ENCODE measurements around the gene MAPRE2. TPM values are rescaled to one million over a fixed set of nuclear protein-coding genes. Genes with fewer than 3 reads are reported as not detected.

Gene MAPRE2
- polyA plus RNA-seq (ENCODE audit: insufficient read depth in 1 of 5, insufficient read length in 5 of 5, low replicate concordance in 1 of 5): 10 to 100 TPM; 38.4 to 53.1 (median 51.1) TPM
- long read RNA-seq, donor 1, full-length matches to known transcripts: 21 of 21 reads
- long read RNA-seq, donor 1, partial matches to known transcripts: 0 of 21 reads
- long read RNA-seq, donor 1, other reads (novel, unspliced or antisense): 0 of 21 reads
- long read RNA-seq, donor 2, full-length matches to known transcripts: 9 of 9 reads
- long read RNA-seq, donor 2, partial matches to known transcripts: 0 of 9 reads
- long read RNA-seq, donor 2, other reads (novel, unspliced or antisense): 0 of 9 reads
- long read RNA-seq, donor 3, full-length matches to known transcripts: 10 of 16 reads
- long read RNA-seq, donor 3, partial matches to known transcripts: 6 of 16 reads
- long read RNA-seq, donor 3, other reads (novel, unspliced or antisense): 0 of 16 reads
- long read RNA-seq, donor 4, full-length matches to known transcripts: 8 of 17 reads
- long read RNA-seq, donor 4, partial matches to known transcripts: 9 of 17 reads
- long read RNA-seq, donor 4, other reads (novel, unspliced or antisense): 0 of 17 reads
- long read RNA-seq, donor 5, full-length matches to known transcripts: 15 of 21 reads
- long read RNA-seq, donor 5, partial matches to known transcripts: 6 of 21 reads
- long read RNA-seq, donor 5, other reads (novel, unspliced or antisense): 0 of 21 reads
- long read RNA-seq, donor 6, full-length matches to known transcripts: 21 of 21 reads
- long read RNA-seq, donor 6, partial matches to known transcripts: 0 of 21 reads
- long read RNA-seq, donor 6, other reads (novel, unspliced or antisense): 0 of 21 reads
- long read RNA-seq, donor 7, full-length matches to known transcripts: 17 of 17 reads
- long read RNA-seq, donor 7, partial matches to known transcripts: 0 of 17 reads
- long read RNA-seq, donor 7, other reads (novel, unspliced or antisense): 0 of 17 reads
- long read RNA-seq, donor 8, full-length matches to known transcripts: 3 of 3 reads
- long read RNA-seq, donor 8, partial matches to known transcripts: 0 of 3 reads
- long read RNA-seq, donor 8, other reads (novel, unspliced or antisense): 0 of 3 reads

DNA sequence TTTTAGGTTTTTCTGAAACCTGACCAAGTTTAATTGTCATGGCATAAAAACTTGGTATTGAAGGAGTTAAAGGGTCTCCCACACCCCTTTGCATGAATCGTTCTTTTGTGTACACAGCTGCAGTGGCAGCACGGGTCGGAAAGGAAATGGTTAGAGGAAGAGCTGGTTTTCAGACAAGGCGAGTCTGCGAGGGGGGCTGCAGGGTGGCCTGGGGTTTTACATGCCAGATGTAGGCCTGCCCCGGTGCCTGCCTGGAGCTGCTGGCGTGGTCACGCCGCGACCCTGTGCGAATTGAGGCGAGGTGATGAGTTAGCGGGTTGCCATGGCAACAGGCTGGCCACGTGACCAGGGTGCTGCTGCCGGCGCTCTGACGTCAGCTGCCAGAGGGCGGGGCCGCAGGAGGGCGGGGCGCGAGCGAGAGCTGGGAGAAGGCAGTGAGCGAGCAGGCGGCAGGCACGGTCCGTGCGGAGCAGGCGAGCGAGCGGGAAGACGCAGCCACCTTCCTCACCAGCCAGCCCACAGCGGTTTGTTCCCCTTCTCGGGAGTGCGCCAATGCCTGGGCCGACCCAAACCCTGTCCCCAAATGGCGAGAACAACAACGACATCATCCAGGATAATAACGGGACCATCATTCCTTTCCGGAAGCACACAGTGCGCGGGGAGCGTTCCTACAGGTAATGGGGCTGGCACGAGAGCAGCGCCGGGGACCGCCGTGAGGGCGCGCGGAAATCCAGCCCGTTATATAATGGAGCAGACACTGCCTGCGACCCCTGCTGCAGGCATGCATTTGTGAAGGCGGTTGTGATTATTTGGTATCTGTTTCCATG lies at the start of gene MAPRE2:
Gene MAPRE2, plus strand, starts transcription at position 426 of the 827 bp plus-strand sequence. Its CDS starts 127 bp downstream, at position 553.
- DNase-seq: peak; percentile 98 to 99

- DNase-seq: no peak
Observed at GRCh38 chr18:34991561-34991960, 49.7 kb upstream of the MAPRE2 start.

DNA sequence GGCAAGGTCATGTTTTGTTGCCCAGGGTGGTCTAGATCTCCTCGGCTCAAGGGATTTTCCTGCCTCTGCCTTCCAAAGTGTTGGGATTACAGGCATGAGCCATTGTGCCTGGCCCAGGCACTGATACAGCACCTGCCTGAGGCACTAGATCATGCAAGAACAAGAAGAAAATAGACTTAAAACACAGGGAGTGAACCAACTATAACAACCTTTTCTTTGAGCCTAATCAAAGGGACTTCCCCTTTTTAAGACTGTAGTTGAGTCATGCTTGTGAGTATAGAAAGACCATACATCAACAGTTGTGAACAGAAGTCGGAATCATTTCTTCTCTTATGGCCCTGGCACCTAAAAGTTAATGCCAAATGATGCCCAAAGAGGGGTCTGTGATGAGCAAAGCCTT lies 47.9 kb upstream of the MAPRE2 start:
- DNase-seq: no peak

- no peak for DNase-seq
Observed at GRCh38 chr18:34995746-34996145, 45.5 kb upstream of the MAPRE2 start.

GRCh38 chr18:34998661-34999060 lies 42.6 kb upstream of the MAPRE2 start:
- DNase-seq: no peak

GRCh38 chr18:34999756-35000289 lies 41.4 kb upstream of the MAPRE2 start:
- no peak for DNase-seq

GRCh38 chr18:35000457-35000856 lies 40.8 kb upstream of the MAPRE2 start:
- no peak for DNase-seq

DNA sequence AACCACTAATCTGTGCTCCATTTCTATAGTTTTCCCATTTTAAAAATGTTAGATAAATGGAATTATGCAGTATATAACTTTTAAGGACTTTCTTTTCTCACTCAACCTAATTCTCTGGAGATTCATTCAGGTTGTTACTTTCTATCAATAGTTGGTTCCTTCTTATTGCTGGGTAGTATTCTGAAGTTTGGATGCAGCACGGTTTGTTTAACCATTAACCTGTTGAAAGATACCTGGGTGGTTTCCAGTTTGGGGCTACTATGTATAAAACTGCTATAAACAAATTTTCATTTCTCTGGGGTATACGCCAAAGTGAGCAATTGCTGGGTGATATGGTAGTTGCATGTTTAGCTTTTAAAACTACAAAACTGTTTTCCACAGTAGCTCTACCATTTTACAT lies 39.1 kb upstream of the MAPRE2 start:
- no peak for DNase-seq

DNA sequence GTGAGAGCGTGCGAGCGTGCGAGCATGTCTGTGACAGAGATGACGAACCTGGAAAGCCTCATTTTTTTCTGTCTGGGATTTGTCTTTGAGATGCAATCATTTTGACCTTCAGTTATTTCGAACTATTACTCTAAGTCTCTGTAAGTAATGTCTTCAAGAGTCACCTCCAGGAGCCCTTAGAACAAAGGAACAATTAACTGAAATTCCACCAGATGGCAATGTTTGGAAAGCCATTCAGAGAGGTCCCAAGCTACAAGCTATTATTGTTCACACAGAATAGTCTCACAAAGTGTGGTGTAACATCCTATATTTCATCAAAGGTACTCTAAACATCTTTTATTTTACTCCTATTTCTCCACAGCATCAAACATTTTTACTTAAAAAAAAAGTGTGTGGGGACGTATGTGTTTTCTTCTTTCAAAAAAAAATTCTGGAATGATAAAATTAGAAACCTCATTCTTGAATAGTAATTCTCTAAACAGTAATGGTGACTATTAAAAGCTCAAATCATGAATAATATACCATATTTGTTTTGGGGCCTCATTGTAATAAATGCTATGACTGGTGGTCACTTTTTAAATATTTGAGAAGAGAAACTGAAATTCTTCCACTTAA lies 35.1 kb upstream of the MAPRE2 start:
- peak; percentile 45 to 61 for DNase-seq

GRCh38 chr18:35010156-35010555 lies 31.1 kb upstream of the MAPRE2 start:
- no peak for DNase-seq

- DNase-seq: no peak
Observed at GRCh38 chr18:35010993-35011392, 30.2 kb upstream of the MAPRE2 start.

DNA sequence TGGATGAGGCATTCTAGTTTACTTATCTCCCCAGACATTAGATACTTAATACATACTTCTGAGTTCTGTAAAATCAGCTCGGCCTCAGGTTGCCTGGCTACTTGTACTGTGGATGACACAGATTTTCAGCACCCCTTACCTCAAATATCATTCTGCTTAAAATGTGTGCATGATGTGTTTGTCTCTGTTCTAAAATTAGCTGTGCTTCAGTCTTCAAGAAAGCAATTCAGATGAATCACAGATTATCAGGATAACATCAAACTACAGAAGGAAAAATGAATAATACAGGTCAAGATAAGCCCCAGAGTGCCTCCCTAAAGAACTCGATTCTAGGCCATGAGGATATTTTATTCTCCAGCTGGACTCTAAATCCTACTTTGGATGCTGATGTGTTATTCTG lies 21.3 kb upstream of the MAPRE2 start:
- no peak for DNase-seq

DNA sequence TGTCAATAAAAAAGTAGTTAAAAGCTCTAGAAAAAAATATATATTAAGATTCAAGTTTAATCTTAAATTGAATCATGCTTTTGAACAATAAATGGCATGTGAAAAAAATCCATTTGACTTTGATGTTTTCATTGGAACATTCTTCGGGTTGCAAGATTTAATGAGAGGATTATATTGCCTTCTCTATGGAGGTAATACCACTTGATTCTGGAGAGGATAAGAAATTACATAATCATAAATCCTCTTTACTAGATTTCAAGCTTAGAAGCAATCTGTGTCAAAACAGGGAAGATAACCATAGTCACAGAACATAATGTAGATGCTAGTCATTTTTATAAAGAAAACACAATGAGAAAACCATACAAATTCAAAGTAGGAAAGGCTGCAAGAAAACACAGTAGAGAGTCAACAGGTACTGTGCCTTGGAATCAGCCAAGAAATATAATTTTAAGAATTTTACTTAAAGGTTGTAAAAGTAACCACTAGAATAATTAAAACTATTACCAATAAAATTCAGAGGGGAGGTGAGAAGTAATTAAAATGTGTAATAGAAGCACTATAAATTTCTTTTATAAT lies 18.7 kb upstream of the MAPRE2 start:
- no peak for DNase-seq

- DNase-seq: no peak
Observed at GRCh38 chr18:35024196-35024595, 17.0 kb upstream of the MAPRE2 start.

GRCh38 chr18:35024965-35025364 lies 16.2 kb upstream of the MAPRE2 start:
- peak; percentile 93 for DNase-seq

GRCh38 chr18:35026407-35027061 lies 14.7 kb upstream of the MAPRE2 start:
- DNase-seq: no peak

DNA sequence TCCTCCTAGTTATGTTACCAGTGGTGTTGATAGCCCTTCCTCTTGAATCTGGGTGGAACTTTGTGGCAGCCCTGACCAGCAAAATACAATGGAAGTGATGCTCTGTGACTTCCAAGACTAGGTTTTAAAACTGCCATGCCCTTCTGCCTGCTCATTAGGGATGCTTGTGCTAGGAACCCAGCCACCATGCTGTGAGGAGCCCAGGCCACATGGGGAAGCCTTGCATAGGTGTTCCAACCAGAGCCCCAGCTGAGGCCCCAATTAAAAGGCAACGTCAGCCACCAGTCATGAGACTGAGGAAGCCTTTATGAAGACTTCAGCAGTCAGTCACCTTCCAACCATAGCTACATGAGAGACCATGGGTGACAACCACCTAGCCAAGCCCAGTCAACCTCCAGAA lies 14.0 kb upstream of the MAPRE2 start:
- no peak for DNase-seq

DNA sequence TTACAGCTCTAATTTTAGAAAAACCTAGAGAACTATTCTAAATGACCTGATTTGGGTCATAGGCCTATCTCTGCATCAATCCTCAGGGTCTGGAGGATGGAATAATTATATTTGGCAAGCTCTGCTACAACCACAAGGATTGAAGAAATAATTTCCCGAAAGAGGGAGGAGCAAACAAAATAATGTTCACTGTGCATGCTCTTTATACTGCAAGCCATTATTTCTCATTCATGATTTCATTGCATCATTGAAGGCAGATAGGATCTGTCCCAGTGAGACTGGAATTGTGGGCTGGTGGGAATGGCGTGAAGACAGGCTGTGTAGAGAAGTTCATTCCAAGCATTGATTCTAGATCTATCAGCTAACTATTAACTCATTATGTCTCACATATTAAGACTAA lies 12.7 kb upstream of the MAPRE2 start:
- no peak for DNase-seq

DNA sequence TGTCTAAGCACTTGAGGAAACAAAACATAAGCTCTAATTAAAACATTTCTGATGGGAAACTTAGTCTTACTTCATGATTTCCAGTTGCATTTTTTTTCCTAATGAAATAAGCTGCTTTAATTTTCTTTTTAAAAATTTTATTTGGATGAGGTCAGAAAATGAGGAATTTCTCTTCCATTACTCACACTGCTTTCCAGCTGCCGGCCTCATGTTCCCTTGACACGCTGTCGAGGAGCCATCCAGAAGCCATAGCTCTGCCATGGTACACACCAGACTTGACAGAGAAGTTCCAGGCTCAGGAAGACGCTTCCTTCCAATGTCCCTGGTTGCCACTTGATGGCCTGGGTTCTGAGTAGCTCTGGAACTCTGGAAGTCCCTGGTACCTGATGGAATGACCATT lies 12.1 kb upstream of the MAPRE2 start:
- no peak for DNase-seq

- no peak for DNase-seq
Observed at GRCh38 chr18:35029770-35030169, 11.4 kb upstream of the MAPRE2 start.

Measured in right lung (tissue), 10 donors.